C4-2B (cell line): ENCODE data around the gene CHKB.

Experiments used
- H3K27ac ChIP-seq: fragments of 450-650 bp; 2 replicates; pipeline ENCODE4 v1.5.1; 2017
- ZFX ChIP-seq: fragments of 450-650 bp; IDR thresholded peaks from 2 replicates; pipeline ENCODE4 v1.6.1; 2017
- TF ChIP-seq, protein P1 (sequence below): fragments of 450-650 bp; conservative IDR thresholded peaks from 2 replicates; pipeline ENCODE4 v1.5.1; 2017; ENCODE audit warnings: mild to moderate bottlenecking

CHKB gene

GRCh38 chr22:50575426-50575941 lies 7.2 kb downstream of the CHKB start:
- no peak overlapping the region for H3K27ac ChIP-seq
- TF ChIP-seq, protein P1, sequence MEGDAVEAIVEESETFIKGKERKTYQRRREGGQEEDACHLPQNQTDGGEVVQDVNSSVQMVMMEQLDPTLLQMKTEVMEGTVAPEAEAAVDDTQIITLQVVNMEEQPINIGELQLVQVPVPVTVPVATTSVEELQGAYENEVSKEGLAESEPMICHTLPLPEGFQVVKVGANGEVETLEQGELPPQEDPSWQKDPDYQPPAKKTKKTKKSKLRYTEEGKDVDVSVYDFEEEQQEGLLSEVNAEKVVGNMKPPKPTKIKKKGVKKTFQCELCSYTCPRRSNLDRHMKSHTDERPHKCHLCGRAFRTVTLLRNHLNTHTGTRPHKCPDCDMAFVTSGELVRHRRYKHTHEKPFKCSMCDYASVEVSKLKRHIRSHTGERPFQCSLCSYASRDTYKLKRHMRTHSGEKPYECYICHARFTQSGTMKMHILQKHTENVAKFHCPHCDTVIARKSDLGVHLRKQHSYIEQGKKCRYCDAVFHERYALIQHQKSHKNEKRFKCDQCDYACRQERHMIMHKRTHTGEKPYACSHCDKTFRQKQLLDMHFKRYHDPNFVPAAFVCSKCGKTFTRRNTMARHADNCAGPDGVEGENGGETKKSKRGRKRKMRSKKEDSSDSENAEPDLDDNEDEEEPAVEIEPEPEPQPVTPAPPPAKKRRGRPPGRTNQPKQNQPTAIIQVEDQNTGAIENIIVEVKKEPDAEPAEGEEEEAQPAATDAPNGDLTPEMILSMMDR: no peak
- TF ChIP-seq ZFX: no peak

- H3K27ac ChIP-seq: no peak overlapping the region
- TF ChIP-seq ZFX: no peak
- TF ChIP-seq, protein P1: no peak
Measured at GRCh38 chr22:50574383-50574755, 8.3 kb downstream of the CHKB start.

GRCh38 chr22:50573491-50574382 lies 8.9 kb downstream of the CHKB start:
- TF ChIP-seq ZFX: no peak
- TF ChIP-seq, protein P1: no peak
- H3K27ac ChIP-seq: no peak overlapping the region

GRCh38 chr22:50572965-50573364 lies 9.7 kb downstream of the CHKB start:
- H3K27ac ChIP-seq: no peak overlapping the region
- TF ChIP-seq, protein P1: no peak
- TF ChIP-seq ZFX: no peak

DNA sequence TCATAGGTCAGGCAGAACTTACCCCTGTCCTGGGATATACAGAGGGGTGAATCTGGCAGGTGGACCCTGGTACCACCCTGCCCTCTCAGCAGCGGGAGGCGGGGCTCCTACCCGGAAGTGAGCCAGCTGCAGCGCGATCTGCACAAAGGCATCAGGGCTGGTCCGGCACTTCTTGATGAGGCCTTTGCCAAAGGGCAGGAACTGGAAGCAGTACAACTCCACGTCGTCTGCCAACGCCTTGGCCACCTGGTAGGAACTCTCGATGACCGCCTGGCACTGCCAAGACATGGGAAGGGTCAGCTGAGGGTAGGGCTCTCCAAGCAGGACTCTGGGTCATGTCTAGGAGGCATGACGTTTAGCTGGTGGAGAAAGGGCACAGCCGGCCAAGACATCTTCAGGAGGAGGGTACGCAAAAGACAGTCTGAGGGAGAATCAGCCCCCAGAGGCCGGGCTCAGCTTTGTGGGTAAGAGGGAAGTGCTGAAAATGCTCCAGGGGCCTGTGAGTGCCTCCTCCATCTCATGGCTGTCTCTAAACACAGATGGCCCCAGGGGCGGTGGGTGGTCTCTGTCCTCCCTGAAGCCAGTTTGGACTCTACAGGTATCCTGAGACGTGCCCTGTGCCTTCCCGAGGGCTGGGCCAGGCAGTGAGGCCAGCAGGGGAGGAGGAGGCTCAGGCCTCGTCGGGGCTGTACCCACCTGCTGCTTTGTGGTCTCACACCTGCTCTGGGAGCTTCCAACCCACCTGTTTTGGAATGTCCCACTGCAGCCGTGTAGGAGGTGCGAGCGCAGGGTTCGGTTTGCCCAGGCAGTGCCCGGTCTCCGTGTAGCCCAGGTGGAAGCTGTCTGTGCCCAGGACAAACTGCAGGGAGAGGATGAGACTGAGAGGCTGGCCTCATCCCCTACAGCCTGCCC lies 11.1 kb downstream of the CHKB start:
- TF ChIP-seq ZFX: no peak
- TF ChIP-seq, protein P1: no peak
- H3K27ac ChIP-seq: no peak overlapping the region

DNA sequence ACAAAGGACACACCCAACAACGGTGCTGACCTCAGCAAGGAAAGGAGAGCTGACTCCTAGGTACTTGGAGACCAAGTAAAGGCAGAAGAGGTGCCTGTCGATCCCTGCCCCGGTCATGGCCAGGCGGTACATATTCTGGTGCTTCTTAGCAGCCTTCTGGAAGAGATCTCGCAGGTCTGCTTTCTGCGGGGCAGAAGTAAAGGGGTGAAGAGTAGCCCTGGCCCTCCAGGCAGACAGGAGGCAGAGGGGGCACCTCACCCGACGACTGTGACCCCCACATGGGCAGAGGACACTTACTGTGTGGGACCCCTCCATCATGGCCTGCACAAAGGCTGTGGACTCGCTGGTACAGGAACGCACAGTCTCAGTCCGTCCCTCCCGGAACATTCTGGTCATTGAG lies 11.8 kb downstream of the CHKB start:
- H3K27ac ChIP-seq: no peak overlapping the region
- no peak for TF ChIP-seq ZFX
- TF ChIP-seq, protein P1: no peak
